ENCODE results near the gene UVSSA.

UVSSA gene

GRCh38 chr4:1411436-1412375 lies 64.7 kb downstream of the UVSSA start:
- H3K27ac Mint-ChIP-seq, result no peak overlapping the region
- H3K4me1 Mint-ChIP-seq, result no peaks in the 10 kb centered on the region
- TF ChIP-seq CTCF (IDR thresholded peaks at IDR 0.05), result no peak
- DNase-seq, result no peak
- H3K4me3 Mint-ChIP-seq, result no peak overlapping the region
- H3K36me3 Mint-ChIP-seq (ENCODE audit: low read depth), result no peaks in the 10 kb centered on the region
- peaks cover 94% of the 10 kb centered on the region for H3K27me3 Mint-ChIP-seq (ENCODE audit: low read depth, poor library complexity)
- H3K9me3 Mint-ChIP-seq, result peaks cover 20% of the 10 kb centered on the region

- H3K4me1 Mint-ChIP-seq, result no peaks in the 10 kb centered on the region
- peaks cover 94% of the 10 kb centered on the region for H3K27me3 Mint-ChIP-seq (ENCODE audit: low read depth, poor library complexity)
- no peak overlapping the region for H3K4me3 Mint-ChIP-seq
- TF ChIP-seq CTCF (IDR thresholded peaks at IDR 0.05), result no peak
- DNase-seq, result no peak
- no peaks in the 10 kb centered on the region for H3K36me3 Mint-ChIP-seq (ENCODE audit: low read depth)
- H3K9me3 Mint-ChIP-seq, result peaks cover 16% of the 10 kb centered on the region
- no peak overlapping the region for H3K27ac Mint-ChIP-seq
These were observed 65.6 kb downstream of the UVSSA start for GRCh38 chr4:1412376-1413203.

- no peak for TF ChIP-seq CTCF (IDR thresholded peaks at IDR 0.05)
- Mint-ChIP-seq H3K27me3 (ENCODE audit: low read depth, poor library complexity) (peaks cover 94% of the 10 kb centered on the region), H3K36me3 (ENCODE audit: low read depth) (no peaks in the 10 kb centered on the region), H3K4me1 (no peaks in the 10 kb centered on the region), H3K9me3 (peaks cover 16% of the 10 kb centered on the region), H3K27ac (no peak overlapping the region), H3K4me3 (no peak overlapping the region)
- DNase-seq, result no peak
These were observed 66.2 kb downstream of the UVSSA start for GRCh38 chr4:1413204-1413663.

GRCh38 chr4:1413687-1414479 lies 66.9 kb downstream of the UVSSA start:
- no peaks in the 10 kb centered on the region for H3K36me3 Mint-ChIP-seq (ENCODE audit: low read depth)
- H3K9me3 Mint-ChIP-seq, result peaks cover 16% of the 10 kb centered on the region
- no peak overlapping the region for H3K4me3 Mint-ChIP-seq
- no peak for DNase-seq
- H3K4me1 Mint-ChIP-seq, result no peaks in the 10 kb centered on the region
- TF ChIP-seq CTCF (IDR thresholded peaks at IDR 0.05), result no peak
- no peak overlapping the region for H3K27ac Mint-ChIP-seq
- H3K27me3 Mint-ChIP-seq (ENCODE audit: low read depth, poor library complexity), result peaks cover 94% of the 10 kb centered on the region

GRCh38 chr4:1414831-1415680 lies 68.0 kb downstream of the UVSSA start:
- no peak overlapping the region for H3K4me3 Mint-ChIP-seq
- H3K27ac Mint-ChIP-seq, result no peak overlapping the region
- no peaks in the 10 kb centered on the region for H3K4me1 Mint-ChIP-seq
- H3K36me3 Mint-ChIP-seq (ENCODE audit: low read depth), result no peaks in the 10 kb centered on the region
- peaks cover 16% of the 10 kb centered on the region for H3K9me3 Mint-ChIP-seq
- no peak for TF ChIP-seq CTCF (IDR thresholded peaks at IDR 0.05)
- no peak for DNase-seq
- peaks cover 93% of the 10 kb centered on the region for H3K27me3 Mint-ChIP-seq (ENCODE audit: low read depth, poor library complexity)
